Upper lobe of left lung (tissue), 6 donors: ENCODE measurements around the gene MAMDC4. TPM values are rescaled to one million over a fixed set of nuclear protein-coding genes. Genes with fewer than 3 reads are reported as not detected.
"Not testable (repeated sequence)": the region's sequence is repeated elsewhere in the genome, so short reads cannot be mapped to it uniquely, and the experiment has no call there.

Experiments
- ATAC-seq, 2 donors: fragments of 200-7000 bp; cut with Tn5 transposase; one replicate each; pipeline ENCODE4 v1.9.1; 2022; ENCODE audit warnings: mild to moderate bottlenecking in 2 of 2, moderate library complexity in 2 of 2; ENCODE audit not compliant: low FRiP score in 2 of 2
- DNase-seq, 2 donors: peaks; one replicate each; pipeline ENCODE4 v3.0.0-alpha.2; 2019 to 2020
- H3K27ac ChIP-seq, 4 donors: fragments of 200-600 bp; sonication (generic); one replicate each; pipeline ENCODE4 v1.5.1; 2016 to 2019
- H3K27me3 ChIP-seq, 4 donors: fragments of 200-600 bp; sonication (generic); one replicate each; pipeline ENCODE4 v1.5.1; 2017 to 2019
- H3K36me3 ChIP-seq, 4 donors: fragments of 200-600 bp; sonication (generic); one replicate each; pipeline ENCODE4 v1.5.1; 2016 to 2019
- H3K4me1 ChIP-seq, 4 donors: fragments of 200-600 bp; sonication (generic); one replicate each; pipeline ENCODE4 v1.5.1; 2018 to 2019
- H3K4me3 ChIP-seq, 4 donors: fragments of 200-600 bp; sonication (generic); one replicate each; pipeline ENCODE4 v1.5.1; 2017 to 2019; ENCODE audit warnings: mild to moderate bottlenecking in 2 of 4, moderate library complexity in 1 of 4
- H3K9me3 ChIP-seq, 4 donors: fragments of 200-600 bp; sonication (generic); one replicate each; pipeline ENCODE4 v1.5.1; 2018 to 2019
- CTCF ChIP-seq, 6 experiments: fragments of 450-650 bp in 4 of 6; fragments of 200-600 bp in 2 of 6; sonication (generic) in 2 of 6; IDR thresholded peaks; one replicate each; pipeline ENCODE4 v1.5.1; 2016 to 2019; ENCODE audit warnings: antibody characterized with exemption in 6 of 6
- EP300 ChIP-seq, 4 donors: sonication (generic); formaldehyde crosslinking; IDR thresholded peaks; one replicate each; pipeline ENCODE4 v1.5.1; 2017; ENCODE audit warnings: antibody characterized with exemption in 4 of 4, control low read depth in 2 of 4
- POLR2A ChIP-seq, 4 donors: fragments of 450-650 bp; IDR thresholded peaks; one replicate each; pipeline ENCODE4 v1.5.1; 2016 to 2017; ENCODE audit warnings: antibody characterized with exemption in 4 of 4, mild to moderate bottlenecking in 2 of 4
- POLR2AphosphoS5 ChIP-seq, 2 donors: sonication (generic); formaldehyde crosslinking; IDR thresholded peaks; one replicate each; pipeline ENCODE4 v1.5.1; 2017; ENCODE audit warnings: antibody characterized with exemption in 2 of 2
- WGBS, 2 donors: methylation state at CpG; one replicate each; pipeline ENCODE4 v1.1.5; 2017 to 2018; 5-methylcytosine and 5-hydroxymethylcytosine counted together
- total RNA-seq, 6 donors: library from RNA; depleted of rRNA in 4 of 6; stranded (reverse); fragments of >200 nt in 4 of 6; gene quantifications; one replicate each; pipeline versions ENCODE4 v1.1.0 to v1.2.1, GENCODE V29; 2016 to 2021
- donor health status: DM: no; HTN: no; CAD: no; lungs with moderate emphysema.
- donor health status: DM: no; HTN: yes; CAD: no; lungs with severe emphysema.

The MAMDC4 gene
- 10 to 100 TPM in 3 of 6 donors, 1 to 10 TPM in 3; 2.1 to 18.9 (median 11.0) TPM for total RNA-seq

GRCh38 chr9:136851941-136852663, at the start of gene MAMDC4:
Gene MAMDC4 (plus strand): TSS chr9:136852346. CDS start chr9:136852417, 71 bp downstream.
- DNase-seq: peak in 1 of 2 donors; percentile 82
- Histone ChIP-seq H3K27ac (no peak within 1 kb of the TSS), H3K36me3 (peaks cover 0 to 14% (median 8%) of the 10 kb centered on the region in 4 donors), H3K4me1 (peaks cover 23 to 34% (median 27%) of the 10 kb centered on the region in 4 donors), H3K9me3 (no peaks in the 10 kb centered on the region), H3K27me3 (peaks cover 0 to 10% (median 5%) of the 10 kb centered on the region in 4 donors), H3K4me3 (no peak within 1 kb of the TSS)
- 84 to 89% methylated on average over 6 to 22 of the region's 23 CpGs for WGBS, 2 donors
- ATAC-seq: no peak
- TF ChIP-seq CTCF (IDR thresholded peaks at IDR 0.05) (no peak), POLR2AphosphoS5 (IDR thresholded peaks at IDR 0.05) (no peak), EP300 (IDR thresholded peaks at IDR 0.05) (no peak), POLR2A (IDR thresholded peaks at IDR 0.05) (no peak)

GRCh38 chr9:136803009-136803550, 49.1 kb upstream of the MAMDC4 start:
- H3K27ac ChIP-seq, H3K36me3 ChIP-seq, DNase-seq, H3K4me3 ChIP-seq, H3K9me3 ChIP-seq, ATAC-seq: not testable (repeated sequence)
- WGBS, 2 donors: 92% methylated on average over 3 of the region's 9 CpGs; no CpG with 5 or more reads in 1 of the 2 donors
- peaks cover 0 to 24% (median 6%) of the 10 kb centered on the region in 4 donors for H3K27me3 ChIP-seq
- peaks cover 32 to 42% (median 38%) of the 10 kb centered on the region in 4 donors for H3K4me1 ChIP-seq

GRCh38 chr9:136803551-136804508, 48.3 kb upstream of the MAMDC4 start:
- H3K9me3 ChIP-seq: no peaks in the 10 kb centered on the region
- no peaks in the 10 kb centered on the region for H3K36me3 ChIP-seq
- no peak overlapping the region for H3K27ac ChIP-seq
- WGBS, 2 donors: 91 to 95% methylated on average over 22 of the region's 22 CpGs
- ATAC-seq: no peak
- H3K4me1 ChIP-seq: peaks cover 32 to 44% (median 41%) of the 10 kb centered on the region in 4 donors
- no peak for DNase-seq
- no peak for TF ChIP-seq POLR2A (IDR thresholded peaks at IDR 0.05)
- no peak for TF ChIP-seq POLR2AphosphoS5 (IDR thresholded peaks at IDR 0.05)
- TF ChIP-seq EP300 (IDR thresholded peaks at IDR 0.05): no peak
- no peak for TF ChIP-seq CTCF (IDR thresholded peaks at IDR 0.05)
- H3K27me3 ChIP-seq: peaks cover 0 to 23% (median 5%) of the 10 kb centered on the region in 4 donors
- H3K4me3 ChIP-seq: no peak overlapping the region

DNA sequence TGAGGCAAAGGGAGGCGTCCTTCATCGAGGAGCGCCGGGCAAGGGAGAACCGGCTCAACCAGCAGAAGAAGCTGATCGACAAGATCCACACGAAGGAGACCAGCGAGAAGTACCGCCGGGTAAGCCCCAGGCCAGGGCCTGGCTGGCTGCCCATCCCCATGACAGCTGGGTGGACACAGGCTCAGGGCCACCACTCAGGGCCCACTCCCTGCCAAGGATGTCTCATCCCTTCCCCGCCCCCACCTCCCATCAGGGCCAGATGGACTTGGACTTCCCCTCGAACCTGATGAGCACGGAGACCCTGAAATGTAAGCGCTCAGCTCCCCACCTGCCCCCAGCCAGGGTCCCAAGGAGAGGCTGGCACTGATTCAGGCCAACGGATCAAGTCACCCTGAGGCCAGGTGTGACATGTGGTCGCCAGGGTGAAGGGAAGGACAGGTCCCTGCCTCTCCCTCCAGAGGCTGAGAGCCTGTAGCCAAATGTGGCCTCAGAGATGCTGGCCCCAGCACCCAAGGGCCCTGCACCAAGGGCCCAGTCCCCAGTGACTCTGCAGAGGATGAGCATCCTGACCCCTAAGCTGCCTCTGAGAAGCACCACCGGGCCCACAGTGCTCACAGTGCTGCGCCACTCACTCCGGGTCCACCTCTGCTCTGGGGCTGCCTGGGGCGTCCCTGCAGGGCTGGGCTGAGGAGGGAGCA, 47.5 kb upstream of the MAMDC4 start:
- DNase-seq: no peak
- peaks cover 0 to 14% (median 2%) of the 10 kb centered on the region in 4 donors for H3K27me3 ChIP-seq
- H3K36me3 ChIP-seq: no peaks in the 10 kb centered on the region
- TF ChIP-seq POLR2A (IDR thresholded peaks at IDR 0.05) (no peak), POLR2AphosphoS5 (IDR thresholded peaks at IDR 0.05) (no peak), EP300 (IDR thresholded peaks at IDR 0.05) (no peak), CTCF (IDR thresholded peaks at IDR 0.05) (no peak)
- no peaks in the 10 kb centered on the region for H3K9me3 ChIP-seq
- no peak for ATAC-seq
- H3K27ac ChIP-seq: no peak overlapping the region
- peaks cover 32 to 47% (median 41%) of the 10 kb centered on the region in 4 donors for H3K4me1 ChIP-seq
- H3K4me3 ChIP-seq: no peak overlapping the region
- WGBS, 2 donors: 91 to 97% methylated on average over 14 to 18 of the region's 20 CpGs
